ENCODE results near the gene ABCB4.

GRCh38 chr7:87498893-87499292 lies 23.4 kb upstream of the ABCB4 start:
- TF ChIP-seq POLR2AphosphoS5 (IDR thresholded peaks at IDR 0.05; ENCODE audit: low read depth): no peak
- TF ChIP-seq, protein P1, sequence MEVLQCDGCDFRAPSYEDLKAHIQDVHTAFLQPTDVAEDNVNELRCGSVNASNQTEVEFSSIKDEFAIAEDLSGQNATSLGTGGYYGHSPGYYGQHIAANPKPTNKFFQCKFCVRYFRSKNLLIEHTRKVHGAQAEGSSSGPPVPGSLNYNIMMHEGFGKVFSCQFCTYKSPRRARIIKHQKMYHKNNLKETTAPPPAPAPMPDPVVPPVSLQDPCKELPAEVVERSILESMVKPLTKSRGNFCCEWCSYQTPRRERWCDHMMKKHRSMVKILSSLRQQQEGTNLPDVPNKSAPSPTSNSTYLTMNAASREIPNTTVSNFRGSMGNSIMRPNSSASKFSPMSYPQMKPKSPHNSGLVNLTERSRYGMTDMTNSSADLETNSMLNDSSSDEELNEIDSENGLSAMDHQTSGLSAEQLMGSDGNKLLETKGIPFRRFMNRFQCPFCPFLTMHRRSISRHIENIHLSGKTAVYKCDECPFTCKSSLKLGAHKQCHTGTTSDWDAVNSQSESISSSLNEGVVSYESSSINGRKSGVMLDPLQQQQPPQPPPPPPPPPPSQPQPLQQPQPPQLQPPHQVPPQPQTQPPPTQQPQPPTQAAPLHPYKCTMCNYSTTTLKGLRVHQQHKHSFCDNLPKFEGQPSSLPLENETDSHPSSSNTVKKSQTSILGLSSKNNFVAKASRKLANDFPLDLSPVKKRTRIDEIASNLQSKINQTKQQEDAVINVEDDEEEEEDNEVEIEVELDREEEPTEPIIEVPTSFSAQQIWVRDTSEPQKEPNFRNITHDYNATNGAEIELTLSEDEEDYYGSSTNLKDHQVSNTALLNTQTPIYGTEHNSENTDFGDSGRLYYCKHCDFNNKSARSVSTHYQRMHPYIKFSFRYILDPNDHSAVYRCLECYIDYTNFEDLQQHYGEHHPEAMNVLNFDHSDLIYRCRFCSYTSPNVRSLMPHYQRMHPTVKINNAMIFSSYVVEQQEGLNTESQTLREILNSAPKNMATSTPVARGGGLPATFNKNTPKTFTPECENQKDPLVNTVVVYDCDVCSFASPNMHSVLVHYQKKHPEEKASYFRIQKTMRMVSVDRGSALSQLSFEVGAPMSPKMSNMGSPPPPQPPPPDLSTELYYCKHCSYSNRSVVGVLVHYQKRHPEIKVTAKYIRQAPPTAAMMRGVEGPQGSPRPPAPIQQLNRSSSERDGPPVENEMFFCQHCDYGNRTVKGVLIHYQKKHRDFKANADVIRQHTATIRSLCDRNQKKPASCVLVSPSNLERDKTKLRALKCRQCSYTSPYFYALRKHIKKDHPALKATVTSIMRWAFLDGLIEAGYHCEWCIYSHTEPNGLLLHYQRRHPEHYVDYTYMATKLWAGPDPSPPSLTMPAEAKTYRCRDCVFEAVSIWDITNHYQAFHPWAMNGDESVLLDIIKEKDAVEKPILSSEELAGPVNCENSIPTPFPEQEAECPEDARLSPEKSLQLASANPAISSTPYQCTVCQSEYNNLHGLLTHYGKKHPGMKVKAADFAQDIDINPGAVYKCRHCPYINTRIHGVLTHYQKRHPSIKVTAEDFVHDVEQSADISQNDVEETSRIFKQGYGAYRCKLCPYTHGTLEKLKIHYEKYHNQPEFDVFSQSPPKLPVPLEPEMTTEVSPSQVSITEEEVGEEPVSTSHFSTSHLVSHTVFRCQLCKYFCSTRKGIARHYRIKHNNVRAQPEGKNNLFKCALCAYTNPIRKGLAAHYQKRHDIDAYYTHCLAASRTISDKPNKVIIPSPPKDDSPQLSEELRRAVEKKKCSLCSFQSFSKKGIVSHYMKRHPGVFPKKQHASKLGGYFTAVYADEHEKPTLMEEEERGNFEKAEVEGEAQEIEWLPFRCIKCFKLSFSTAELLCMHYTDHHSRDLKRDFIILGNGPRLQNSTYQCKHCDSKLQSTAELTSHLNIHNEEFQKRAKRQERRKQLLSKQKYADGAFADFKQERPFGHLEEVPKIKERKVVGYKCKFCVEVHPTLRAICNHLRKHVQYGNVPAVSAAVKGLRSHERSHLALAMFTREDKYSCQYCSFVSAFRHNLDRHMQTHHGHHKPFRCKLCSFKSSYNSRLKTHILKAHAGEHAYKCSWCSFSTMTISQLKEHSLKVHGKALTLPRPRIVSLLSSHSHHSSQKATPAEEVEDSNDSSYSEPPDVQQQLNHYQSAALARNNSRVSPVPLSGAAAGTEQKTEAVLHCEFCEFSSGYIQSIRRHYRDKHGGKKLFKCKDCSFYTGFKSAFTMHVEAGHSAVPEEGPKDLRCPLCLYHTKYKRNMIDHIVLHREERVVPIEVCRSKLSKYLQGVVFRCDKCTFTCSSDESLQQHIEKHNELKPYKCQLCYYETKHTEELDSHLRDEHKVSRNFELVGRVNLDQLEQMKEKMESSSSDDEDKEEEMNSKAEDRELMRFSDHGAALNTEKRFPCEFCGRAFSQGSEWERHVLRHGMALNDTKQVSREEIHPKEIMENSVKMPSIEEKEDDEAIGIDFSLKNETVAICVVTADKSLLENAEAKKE (CRISPR knock-in tag; IDR thresholded peaks at IDR 0.05): no peak
- no peak for TF ChIP-seq EZH2phosphoT487 (IDR thresholded peaks at IDR 0.05; ENCODE audit: unreplicated experiment)
- no peak for TF ChIP-seq EZH2 (IDR thresholded peaks at IDR 0.05; ENCODE audit: low read depth, unreplicated experiment)
- no peak for TF ChIP-seq REST (IDR thresholded peaks at IDR 0.05; ENCODE audit: unreplicated experiment)
- TF ChIP-seq, protein P2, sequence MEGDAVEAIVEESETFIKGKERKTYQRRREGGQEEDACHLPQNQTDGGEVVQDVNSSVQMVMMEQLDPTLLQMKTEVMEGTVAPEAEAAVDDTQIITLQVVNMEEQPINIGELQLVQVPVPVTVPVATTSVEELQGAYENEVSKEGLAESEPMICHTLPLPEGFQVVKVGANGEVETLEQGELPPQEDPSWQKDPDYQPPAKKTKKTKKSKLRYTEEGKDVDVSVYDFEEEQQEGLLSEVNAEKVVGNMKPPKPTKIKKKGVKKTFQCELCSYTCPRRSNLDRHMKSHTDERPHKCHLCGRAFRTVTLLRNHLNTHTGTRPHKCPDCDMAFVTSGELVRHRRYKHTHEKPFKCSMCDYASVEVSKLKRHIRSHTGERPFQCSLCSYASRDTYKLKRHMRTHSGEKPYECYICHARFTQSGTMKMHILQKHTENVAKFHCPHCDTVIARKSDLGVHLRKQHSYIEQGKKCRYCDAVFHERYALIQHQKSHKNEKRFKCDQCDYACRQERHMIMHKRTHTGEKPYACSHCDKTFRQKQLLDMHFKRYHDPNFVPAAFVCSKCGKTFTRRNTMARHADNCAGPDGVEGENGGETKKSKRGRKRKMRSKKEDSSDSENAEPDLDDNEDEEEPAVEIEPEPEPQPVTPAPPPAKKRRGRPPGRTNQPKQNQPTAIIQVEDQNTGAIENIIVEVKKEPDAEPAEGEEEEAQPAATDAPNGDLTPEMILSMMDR (conservative IDR thresholded peaks at IDR 0.05; ENCODE audit: low read depth in 2 of 2): no peak
- TF ChIP-seq CREB1 (CRISPR knock-in tag; IDR thresholded peaks at IDR 0.05; ENCODE audit: low read depth): no peak
- no peak for TF ChIP-seq ZNF331 (CRISPR knock-in tag; IDR thresholded peaks at IDR 0.05; ENCODE audit: low read depth)
- no peak for TF ChIP-seq STAT1 (IDR thresholded peaks at IDR 0.05; ENCODE audit: unreplicated experiment)
- no peak for TF ChIP-seq ZNF114 (CRISPR knock-in tag; IDR thresholded peaks at IDR 0.05)
- TF ChIP-seq JUNB (IDR thresholded peaks at IDR 0.05; ENCODE audit: unreplicated experiment): no peak
- TF ChIP-seq ETS1 (IDR thresholded peaks at IDR 0.05): no peak

All from GM23338 (cell line).